ENCODE results near the gene CASQ2.

CASQ2 gene

DNA sequence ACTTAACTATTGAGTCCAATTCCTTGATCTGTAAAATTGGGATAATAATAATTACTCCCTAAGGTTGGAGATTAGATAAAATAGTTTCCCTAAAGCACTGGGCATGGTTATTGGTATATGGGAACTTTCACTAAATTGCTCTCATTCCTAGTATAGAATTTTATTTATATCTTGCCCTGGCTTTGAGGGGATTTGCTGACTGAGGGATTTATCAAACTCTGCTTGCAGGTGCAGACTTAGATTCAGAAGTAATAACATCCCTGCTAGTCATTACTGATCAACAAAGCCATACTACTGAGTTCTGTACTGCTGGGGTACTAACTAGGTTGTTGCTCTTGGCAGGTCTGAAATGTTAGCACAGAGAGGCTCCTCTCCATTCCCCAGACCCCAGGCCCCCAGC, 41.9 kb downstream of the CASQ2 start:
- DNase-seq, result no peak

DNA sequence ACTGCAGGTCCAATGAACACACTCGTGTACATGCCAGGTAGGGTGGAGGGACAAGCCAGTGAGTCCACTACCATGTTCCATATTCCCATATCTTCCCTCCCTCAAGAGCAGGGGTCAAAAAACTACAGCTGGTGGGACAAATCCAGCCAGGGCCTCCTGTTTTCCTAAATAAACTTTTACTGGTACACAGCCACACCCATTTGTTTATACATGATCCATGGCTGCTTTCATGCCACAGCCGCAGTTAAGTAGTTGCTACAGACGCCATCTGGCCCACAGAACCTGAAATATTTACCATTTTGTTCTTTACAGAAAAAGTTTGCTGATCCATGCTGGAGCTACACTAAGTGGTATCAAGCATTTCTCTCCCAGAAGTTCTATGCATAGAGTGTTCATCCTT, 42.4 kb downstream of the CASQ2 start:
- DNase-seq, result no peak

DNA sequence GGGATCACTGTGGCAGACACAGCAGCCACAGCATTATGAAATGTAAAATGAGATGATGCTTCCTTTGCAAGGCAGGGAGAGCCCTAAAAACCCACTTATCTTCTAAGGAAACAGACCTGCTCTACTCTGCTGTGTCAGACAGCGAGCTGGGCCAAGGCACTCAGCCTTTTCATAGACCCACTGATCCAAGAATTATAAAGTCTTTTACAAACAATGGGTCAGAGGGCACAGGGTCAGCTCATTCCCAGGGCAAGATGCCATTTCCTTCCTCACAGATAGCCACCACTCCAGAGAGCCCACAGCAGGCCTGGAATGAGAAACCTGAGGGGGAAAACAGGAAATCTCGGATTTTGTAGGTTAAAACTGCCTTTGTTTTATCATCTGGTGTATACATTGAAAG, 42.9 kb downstream of the CASQ2 start:
- no peak for DNase-seq

DNA sequence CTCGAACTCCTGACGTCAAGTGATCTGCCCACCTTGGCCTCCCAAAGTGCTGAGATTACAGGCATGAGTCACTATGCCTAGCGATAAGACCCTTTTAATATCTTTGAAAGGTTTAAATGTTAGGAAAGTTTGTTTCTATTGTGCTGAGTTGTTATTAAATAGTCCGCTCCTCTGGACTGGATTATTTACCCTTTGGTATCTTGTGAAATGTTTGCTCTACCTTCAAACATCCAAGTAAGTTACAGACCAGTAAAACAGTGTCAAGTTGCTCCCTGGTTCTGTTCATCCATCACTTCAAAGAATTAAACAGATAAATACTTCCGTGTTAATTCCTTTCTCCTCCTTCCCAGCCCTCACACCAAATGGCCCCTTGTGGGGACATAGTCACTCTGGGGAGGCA, 44.8 kb downstream of the CASQ2 start:
- no peak for DNase-seq

DNA sequence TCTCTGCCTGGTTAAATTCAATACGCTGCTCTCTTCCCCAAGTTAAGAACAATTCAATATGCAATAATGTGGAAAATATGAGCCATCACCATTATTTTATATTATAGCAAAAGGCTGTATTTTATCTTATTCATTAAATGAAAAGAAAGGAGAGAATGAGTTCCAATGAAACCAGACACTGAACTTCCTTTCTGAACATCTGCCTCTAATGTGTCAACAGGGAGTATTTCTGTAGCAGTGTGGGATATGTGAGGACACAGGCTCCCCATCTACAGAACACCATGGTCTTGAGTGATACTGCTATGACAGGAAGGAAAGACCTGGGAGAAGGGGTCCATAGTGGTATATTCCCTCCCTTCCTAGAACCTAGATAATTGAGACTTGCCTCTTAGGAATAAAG, 46.3 kb downstream of the CASQ2 start:
- DNase-seq, result no peak

DNA sequence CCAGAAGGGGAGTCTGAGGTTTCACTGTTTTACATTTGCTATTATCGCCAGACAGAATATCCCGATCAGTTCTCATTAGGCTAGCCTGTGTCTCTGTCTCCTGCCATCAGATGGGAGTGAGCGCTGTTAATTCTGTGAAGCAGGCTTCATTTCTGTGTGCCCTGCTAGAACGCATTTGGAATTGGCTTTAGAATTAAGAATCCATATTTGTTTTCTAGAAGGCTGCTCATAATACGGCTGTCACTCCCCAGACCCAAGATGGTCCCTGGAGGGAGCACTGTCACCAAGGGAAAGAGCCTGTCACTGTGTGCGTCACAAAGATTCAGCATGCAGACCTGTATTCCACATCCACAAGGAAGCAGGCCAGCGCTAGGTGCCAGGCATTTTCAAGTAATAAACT, 49.2 kb downstream of the CASQ2 start:
- no peak for DNase-seq

DNA sequence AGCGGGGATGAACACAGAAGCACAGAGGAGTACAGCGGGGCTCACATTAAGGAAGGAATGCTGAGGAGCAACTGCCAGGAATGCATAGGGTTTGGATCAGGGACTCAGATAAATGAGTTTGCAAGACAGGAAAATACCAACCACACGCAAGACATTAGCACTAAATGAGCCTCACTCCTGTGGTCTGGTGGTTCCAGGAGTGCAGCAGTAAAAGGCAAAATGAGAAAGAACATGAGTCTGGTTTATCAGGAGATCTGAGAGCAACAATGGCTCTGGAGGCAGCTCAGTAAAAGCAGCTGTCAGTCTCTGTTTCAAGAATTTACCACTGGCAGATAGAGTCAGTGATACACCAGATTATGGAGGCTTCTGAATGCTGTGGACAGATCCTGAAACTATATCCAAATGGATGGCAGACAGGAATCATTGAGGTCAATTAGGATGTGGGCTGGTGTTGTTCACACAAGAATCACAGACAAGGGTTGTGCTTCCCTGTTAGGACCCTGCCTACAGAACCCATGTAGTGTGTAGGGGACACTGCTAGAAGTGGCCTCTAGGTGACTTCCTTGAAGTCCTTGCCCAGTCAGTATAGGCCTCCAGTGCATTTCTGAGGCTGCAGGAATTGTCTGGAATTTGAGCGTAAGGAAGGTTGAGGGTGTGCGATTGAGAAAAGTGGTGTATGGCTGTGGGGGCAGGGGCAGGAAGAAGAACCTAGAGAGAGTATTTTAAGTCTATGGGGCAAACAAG, 50.3 kb downstream of the CASQ2 start:
- no peak for DNase-seq

DNA sequence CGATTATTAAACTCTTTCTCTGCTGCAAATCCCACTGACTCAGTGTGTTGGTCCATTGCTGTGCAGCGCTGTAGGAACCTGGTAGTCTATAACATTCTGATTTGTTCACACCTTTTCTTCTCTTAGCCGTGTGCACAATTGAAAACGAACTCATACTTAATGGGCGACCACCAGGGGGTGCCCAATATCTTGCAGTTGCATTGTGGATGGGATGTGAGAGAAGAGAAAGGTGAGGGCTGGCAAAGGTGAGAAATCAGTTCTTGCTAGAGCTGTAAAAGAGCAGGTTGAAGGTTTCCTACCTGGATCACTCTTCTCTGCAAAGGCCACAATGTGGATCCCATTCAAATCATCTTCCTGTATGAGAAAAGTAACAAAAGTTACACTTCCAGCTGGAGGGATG, 51.0 kb downstream of the CASQ2 start:
- DNase-seq, result no peak

DNA sequence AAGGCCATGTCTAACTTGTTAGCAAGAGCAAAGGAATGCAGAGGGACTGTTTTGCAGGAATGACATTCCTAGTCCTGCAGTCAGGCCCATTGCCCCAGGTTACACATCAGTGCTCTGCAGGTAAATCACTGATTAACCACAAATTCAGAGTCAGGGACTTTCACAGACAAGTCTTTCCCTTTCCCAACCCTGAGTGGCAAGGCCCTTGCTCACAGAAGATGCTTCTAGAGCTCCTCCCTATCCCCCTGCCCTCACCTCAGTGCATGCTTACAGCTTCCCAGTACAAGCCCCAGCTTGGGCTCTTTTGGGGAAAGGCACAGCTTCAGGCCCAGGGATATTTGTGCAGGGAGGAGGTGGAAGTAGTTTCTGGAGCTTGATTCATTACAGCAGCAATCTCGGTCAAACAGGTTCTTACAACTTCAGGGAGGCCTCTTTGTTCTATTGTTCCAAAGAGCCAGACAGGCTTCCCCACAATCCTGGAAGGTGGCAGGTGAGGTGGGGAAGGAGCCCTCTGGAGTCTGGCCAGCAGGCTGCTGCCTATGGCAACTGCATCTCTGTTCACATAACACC, 53.9 kb downstream of the CASQ2 start:
- no peak for DNase-seq

DNA sequence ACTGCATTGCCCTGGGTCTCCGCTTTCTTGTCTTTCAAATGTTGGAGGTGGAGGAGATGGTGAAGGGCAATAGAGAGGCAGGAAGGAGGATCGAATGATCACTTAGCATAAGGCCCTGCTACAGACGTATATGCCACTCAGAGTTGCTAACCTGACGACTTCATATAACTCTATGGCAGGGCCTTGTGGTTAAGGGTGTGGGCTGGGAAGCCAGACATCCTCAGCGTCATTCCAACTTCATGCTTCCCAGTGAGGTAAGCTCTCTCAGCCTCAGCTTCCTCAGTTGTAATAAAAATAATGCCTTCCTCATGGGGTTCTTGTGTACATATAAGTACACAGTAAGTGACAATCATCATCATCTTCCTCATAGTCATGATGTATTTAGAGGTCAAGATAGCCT, 54.6 kb downstream of the CASQ2 start:
- no peak for DNase-seq

DNA sequence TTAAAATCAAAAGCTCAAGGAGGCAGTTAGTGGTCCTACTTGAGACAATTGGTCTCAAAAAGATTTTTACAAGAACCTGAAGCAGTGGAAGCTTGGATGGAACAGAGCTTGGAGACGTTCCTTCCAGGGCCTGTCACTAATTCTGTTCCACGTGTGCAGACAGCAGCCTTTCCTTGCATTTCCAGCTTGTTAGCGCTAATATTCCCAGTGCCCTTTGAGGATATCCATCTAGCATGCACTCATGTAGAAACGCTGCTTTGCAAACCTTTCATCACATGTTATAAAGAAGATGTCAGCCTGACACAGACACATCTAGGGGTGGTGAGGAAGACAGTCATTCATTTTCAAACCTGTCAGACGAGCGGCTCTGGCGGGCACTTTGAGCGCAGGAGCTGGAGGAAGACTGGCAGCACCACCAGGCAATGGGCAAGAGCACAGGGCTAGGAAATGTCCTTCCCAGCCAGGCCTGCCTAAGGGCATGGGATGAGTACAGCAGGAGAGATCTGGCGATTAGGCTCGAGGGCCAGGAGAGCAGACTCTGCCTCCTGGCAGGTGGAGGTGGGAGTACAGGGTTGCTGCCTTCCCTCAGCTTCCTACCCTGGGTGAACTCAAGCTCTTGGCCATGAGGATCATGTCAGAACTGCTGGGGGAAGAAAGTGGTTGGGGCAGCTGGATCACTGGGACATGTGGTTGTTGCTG, 55.5 kb downstream of the CASQ2 start:
- DNase-seq, result no peak

DNA sequence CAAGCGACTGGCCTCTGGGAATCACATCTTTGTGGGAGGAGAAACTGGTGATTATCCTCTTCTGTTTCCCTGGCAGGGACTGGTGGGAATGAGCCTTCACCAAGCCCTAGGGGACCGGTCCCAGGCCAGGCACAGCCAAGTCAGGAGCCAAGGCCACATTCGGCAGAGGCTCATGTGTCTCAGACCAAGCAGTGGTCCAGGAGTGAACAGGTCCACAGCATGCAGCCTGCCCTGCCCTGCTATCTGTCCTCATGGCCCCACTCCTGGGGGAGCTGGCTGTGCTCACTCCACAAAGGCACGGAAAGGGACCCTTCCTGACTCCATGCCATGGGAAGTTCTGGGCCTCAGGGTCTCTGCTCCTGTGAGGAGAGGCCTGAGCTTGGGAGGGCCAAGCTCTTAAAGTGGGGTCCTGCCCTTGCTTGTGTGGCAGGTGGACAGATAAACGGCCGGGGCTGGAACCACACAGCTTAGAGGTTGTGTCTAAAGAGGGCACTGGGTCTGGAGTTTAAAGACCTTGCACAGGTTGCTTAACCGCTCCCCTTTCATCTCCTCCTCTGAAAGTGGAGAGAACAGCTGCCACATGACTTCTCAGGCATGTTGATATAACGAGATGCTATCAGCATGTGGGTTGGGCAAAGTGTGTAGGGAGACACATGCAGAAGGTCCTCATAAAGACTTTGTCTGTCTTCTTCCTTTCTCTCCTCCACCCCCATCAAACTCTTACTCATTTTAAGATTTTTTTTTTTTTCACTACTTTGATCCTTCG, 57.5 kb downstream of the CASQ2 start:
- no peak for DNase-seq

DNA sequence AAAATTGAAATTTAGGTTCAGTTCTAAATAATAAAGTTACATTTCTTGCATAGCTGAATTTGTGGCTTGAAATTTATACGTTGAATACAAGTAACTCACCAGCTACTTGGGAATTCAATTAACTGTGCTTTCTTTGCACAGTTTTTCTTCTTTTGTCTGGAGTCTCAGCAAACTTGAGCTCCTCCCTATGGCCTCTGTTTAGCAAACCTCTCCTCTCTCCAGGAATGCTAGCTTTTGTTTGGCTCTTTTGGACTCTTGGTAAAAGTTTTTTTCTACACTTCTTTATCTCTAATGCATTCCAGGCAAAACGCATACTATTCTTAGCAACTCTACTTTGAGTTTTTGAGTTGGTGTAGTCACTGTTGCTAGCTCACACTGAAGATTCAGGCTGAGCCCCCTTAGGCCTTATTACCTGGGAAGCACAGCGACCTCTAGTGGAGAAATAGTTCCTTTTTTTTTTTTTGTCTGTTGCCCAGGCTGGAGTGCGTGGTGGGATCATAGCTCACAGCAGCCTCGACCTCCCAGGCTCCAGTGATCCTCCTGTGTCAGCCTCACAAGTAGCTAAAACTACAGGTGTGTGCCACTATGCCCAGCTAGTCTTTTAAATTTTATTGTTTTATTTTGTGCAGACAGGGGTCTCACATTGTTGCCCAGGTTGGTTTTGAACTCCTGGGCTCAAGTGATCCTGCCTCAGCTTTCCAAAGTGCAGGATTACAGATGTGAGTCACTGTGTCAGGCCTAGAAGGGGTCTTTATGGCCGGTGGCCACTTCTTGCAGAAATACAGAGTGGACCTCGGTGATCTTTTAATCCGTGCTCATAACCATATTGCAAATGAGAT, 61.7 kb downstream of the CASQ2 start:
- DNase-seq, result no peak

DNA sequence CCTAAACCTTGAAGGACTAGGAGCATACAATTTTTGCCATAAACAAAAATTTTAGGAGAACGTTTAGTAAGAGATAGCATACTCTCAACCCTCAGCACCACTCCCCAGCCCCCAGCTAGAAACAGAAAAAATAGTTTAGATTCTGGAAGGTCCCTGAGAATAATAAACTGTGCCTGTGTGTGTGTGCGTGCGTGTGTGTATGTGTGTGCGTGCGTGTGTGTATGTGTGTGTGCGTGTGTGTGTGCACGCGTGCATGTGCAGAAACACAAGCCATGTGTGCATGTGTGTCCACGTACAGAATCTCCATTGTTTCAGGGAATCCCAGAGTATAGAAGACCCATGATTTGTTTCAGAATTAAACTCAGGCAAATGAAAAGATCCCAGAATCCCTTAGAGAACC, 62.6 kb downstream of the CASQ2 start:
- DNase-seq, result no peak

DNA sequence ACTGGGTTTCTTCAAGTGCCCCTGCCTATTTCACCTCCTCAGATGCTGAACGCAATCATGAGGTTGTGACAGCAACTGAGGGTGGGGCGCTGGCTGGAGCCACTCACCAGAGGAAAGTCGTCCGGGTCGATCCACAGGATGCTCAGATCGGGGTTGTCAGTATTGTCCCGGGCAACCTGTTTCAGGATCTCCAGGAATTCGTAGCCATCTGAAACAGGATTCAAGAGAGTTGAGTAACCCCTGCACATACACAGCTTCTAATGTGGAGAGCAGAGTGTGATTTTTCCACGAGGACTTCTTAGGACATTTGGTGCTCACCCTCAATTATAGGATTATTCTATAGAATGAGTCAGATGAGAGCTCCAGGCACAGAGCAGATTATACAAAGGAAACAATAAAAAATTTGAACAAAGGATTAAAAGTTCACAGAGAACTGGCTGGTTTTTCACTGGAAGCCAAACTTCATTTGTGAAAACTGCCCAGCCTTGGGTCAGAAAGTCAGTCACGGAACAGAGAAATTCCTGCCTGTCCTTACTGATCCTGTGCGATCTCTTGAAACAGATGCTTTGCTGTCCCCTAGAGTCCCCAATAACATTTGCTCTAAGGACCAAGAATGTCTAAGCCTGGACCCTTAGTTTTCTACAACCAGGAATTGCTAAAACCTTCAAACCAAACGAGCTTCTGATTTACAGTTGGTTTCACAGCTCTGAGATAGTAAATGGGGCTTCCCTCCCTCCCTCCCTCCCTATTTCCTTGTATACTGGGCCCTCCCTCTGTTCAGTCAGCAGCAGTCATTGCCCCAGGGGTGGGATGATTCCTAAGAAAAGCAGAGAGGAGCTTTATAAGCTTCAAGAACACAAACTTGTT, 63.2 kb downstream of the CASQ2 start:
- no peak for DNase-seq

DNA sequence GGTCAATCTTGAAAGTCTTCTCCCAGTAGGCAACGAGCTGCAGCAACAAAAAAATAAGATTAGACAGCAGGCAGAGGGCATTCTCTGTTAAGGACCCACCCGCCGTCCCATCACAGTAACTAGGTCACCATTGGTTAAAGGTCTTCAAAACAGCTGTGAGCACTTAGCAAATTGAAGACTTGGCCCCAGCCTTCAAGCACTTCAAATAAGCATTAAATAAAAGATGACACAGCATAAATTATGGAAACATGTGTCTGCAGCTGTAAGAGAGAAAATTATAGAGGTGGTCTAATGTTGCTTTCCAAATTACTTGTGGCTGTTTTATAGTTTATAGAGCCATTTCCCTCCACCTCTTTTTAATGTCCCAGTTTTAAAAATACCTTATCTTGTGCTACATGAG, 65.6 kb downstream of the CASQ2 start:
- DNase-seq, result no peak

DNA sequence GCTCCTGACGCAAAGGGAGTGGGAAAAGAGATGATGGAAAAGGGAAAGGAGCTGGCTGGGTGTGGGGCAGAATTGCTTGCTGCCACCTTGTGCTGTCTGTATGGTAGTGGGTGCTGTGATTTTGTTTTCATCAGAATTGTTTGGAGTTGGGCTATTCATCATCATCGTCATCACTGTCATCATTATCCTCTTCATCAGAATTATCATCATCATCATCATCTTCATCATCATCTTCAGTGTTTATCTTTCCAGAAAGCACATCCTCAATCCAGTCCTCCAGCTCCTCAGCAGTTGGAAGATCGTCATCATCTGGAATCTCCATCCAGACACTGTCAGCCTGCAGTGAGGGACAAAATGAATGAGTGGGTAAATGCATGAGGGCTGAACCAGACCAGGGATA, 67.4 kb downstream of the CASQ2 start:
- DNase-seq, result no peak

DNA sequence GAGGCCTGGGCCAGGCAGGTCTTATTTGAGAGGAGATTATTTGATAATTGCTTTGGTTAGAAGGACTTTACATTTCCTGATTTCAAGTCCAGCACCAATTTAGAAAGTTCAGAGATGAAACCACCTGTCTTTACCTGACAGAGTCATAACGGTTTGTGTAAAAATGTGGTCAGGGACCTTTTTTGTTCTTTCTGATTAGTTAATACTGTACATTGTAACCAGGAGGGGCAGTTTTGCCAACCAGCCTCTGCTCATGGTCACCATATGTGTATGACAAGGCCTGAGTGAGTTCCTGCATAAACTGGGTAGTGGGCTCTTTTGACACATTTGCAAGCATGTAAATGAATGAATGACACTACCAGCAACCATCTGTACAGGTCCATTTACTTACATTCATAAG, 70.9 kb downstream of the CASQ2 start:
- no peak for DNase-seq

DNA sequence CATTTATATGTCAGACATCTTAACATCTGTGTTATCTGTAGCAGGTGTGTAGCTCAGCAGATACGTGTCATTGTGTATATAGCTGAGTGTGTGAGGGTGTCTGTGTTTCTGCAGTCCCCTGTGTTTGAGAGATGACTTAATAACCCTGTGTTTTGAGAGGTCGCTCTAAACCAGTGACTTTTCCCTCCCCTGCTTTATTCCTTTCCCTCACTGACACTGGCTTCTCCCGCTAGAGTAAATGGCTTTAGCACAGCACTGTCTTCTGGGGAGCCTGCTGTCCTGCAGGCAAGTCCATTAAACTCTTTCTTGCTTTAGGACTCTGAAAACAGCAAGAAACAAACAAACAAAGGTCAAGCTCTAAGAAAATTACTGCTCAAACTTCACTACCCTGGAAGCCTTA, 73.7 kb downstream of the CASQ2 start:
- DNase-seq, result no peak

DNA sequence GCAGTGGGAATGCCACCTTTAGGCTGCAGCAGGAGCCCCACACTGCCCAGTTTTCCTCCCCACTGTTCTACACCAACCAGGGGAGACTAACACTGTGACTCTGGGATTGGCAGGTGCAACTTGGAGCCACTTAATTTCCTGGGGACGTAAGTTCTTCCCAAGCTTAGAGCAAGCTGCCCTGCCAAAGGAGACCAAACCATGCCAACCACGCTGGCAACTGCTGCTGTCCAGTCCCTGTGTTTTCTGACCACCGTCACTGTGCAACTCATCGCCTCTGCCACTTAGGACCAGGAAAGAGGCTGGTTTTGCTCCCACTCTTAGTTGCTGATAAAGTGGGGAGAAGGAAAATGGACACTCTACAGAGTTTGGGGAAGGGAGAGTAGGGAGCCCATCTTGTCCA, 76.3 kb downstream of the CASQ2 start:
- DNase-seq, result no peak

DNA sequence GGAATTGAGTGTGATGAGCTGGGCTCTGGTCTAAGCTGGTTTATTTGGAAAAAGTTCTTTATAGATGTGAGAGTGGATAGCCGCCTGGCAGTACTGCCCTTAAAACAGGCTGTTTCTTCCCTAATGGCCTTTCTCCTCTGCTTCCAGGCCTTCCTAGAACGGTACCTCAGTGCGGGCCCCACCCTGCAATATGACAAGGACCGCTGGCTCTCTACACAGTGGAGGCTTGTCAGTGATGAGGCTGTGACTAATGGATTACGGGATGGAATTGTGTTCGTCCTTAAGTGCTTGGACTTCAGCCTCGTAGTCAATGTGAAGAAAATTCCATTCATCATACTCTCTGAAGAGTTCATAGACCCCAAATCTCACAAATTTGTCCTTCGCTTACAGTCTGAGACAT, 77.5 kb downstream of the CASQ2 start:
- DNase-seq, result no peak

DNA sequence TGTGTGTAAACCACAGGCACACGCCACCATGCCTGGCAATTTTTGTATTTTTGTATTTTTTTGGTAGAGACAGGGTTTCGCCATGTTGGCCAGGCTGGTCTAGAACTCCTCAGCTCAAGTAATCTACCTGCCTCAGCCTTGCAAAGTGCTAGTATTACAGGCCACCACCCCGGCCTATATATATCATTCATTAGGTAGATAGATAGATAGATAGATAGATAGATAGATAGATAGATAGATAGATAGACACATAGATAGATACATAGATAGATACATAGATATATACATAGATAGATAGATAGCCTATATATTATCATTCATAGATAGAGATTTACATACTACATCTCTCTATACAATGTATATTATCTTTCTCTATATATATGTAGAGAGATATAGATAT, 80.8 kb downstream of the CASQ2 start:
- no peak for DNase-seq

All from activated naive CD4-positive, alpha-beta T cell (primary cell).